RWPE1 (cell line): ENCODE results near the gene CCDC78.

Source experiments
- CTCF ChIA-PET: fragments of 350-600 bp; sonication (Branson Sonifier 250); formaldehyde crosslinking; extraction: SDS; loops from one replicate; lab custom pipeline; 2021; lab: Yijun Ruan, JAX
- POLR2A ChIA-PET: fragments of 400-600 bp; formaldehyde crosslinking; extraction: SDS; loops from one replicate; lab custom pipeline; 2020; ENCODE audit warnings: antibody characterized with exemption; ENCODE audit not compliant: low non-redundant PET; lab: Yijun Ruan, JAX
- DNase-seq: peaks from one replicate; pipeline ENCODE4 v3.0.0; 2012; ENCODE audit warnings: low spot score
- H3K27ac ChIP-seq: fragments of 450-650 bp; 2 replicates; pipeline ENCODE4 v1.5.1; 2017
- TF ChIP-seq, protein P1 (sequence below): fragments of 450-650 bp; conservative IDR thresholded peaks from 2 replicates; pipeline ENCODE4 v1.5.1; 2017; ENCODE audit warnings: low read depth, mild to moderate bottlenecking

CCDC78 gene

DNA sequence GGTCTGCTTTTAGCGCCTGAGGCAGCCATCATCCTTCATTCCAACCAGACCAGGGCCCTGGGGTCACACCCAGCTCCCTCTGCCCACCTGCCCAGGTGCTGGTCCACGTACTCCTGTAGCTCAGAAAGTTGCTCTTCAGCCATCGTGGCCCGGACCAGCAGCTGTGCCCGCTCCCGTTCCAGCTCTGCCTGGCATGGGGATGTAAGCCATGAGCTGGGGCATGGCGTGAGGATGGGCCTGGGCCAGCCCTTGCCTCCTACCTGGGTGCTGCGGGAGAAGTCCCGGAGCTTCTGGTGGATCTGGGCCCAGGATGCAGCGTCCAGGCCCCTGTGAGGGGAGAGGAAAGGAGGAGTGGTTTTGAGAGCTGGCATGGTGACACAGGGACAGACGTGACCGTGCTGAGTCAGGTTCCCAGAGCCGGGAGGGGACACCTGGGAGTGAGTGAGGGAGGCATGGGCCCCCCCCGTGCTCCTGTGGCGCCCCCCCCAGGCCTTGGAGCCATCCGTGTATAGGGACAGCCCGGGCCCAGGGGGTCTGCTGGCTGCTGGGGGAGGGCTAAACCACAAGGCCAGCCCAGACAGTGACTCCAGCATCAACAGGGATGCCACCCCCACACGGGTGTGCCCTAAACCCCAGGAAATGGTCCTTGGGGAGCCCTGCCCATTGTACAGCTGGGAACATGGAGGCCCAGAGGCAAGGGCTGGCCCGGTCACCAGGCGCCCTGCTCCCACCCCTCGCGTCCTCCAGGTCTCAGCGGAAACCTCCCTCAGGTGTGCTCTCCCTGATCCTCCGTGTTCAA is 3.2 kb downstream of the CCDC78 start:
- ChIA-PET POLR2A (interaction anchor here (0.6 to 2.3 kb wide), 2 partner anchors 28 to 52 kb away, joined by 3 to 8 read pairs; no protein-coding TSS in a partner anchor), CTCF (interaction anchor here (0.6 to 0.8 kb wide), 4 partner anchors 10 to 23 kb away, joined by 3 to 4 read pairs (median 3); partner anchors contain the start of gene CIAO3)
- TF ChIP-seq, protein P1, sequence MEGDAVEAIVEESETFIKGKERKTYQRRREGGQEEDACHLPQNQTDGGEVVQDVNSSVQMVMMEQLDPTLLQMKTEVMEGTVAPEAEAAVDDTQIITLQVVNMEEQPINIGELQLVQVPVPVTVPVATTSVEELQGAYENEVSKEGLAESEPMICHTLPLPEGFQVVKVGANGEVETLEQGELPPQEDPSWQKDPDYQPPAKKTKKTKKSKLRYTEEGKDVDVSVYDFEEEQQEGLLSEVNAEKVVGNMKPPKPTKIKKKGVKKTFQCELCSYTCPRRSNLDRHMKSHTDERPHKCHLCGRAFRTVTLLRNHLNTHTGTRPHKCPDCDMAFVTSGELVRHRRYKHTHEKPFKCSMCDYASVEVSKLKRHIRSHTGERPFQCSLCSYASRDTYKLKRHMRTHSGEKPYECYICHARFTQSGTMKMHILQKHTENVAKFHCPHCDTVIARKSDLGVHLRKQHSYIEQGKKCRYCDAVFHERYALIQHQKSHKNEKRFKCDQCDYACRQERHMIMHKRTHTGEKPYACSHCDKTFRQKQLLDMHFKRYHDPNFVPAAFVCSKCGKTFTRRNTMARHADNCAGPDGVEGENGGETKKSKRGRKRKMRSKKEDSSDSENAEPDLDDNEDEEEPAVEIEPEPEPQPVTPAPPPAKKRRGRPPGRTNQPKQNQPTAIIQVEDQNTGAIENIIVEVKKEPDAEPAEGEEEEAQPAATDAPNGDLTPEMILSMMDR, result no peak
- peak overlapping the region; percentile 95 for H3K27ac ChIP-seq
- DNase-seq, result no peak

DNA sequence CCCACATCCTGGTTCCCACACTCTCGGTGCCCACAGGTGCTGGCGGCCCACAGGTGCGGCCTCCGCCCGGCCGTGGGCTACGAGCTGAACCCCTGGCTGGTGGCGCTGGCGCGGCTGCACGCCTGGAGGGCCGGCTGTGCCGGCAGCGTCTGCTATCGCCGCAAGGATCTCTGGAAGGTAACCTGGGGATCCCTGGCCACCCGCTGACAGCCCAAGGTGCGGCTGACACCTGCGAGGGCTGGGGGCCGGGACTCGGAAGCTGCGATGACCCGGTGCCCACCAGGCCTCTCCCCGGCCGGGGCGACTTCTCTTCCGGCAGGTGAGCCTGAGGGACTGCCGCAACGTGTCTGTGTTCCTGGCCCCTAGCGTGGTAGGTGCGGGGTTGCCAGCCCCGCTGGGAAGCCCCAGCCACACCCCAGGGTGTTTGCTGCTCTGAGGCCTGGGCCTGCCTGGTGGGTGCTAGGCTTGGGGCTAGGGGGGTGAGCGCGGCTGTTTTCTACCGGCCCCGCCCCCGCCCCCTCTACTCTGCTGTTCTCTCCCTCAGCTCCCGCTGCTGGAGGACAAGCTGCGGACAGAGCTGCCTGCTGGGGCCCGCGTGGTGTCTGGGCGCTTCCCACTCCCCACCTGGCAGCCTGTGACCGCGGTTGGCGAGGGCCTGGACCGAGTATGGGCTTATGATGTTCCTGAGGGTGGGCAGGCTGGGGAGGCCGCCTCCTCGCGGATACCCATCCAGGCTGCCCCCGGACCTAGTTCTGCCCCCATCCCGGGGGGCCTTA is 4.3 kb downstream of the CCDC78 start:
- no peak for DNase-seq
- H3K27ac ChIP-seq, result peak overlapping the region; percentile 95
- TF ChIP-seq, protein P1, result no peak
- CTCF ChIA-PET, result interaction anchor here (0.6 to 1.1 kb wide), 5 partner anchors 9 to 63 kb away, joined by 3 to 5 read pairs (median 4); partner anchors contain the start of genes RHOT2 and WDR24
- POLR2A ChIA-PET, result interaction anchor here (1.3 to 2.3 kb wide), 2 partner anchors 9 to 26 kb away, joined by 3 to 8 read pairs; no protein-coding TSS in a partner anchor

DNA sequence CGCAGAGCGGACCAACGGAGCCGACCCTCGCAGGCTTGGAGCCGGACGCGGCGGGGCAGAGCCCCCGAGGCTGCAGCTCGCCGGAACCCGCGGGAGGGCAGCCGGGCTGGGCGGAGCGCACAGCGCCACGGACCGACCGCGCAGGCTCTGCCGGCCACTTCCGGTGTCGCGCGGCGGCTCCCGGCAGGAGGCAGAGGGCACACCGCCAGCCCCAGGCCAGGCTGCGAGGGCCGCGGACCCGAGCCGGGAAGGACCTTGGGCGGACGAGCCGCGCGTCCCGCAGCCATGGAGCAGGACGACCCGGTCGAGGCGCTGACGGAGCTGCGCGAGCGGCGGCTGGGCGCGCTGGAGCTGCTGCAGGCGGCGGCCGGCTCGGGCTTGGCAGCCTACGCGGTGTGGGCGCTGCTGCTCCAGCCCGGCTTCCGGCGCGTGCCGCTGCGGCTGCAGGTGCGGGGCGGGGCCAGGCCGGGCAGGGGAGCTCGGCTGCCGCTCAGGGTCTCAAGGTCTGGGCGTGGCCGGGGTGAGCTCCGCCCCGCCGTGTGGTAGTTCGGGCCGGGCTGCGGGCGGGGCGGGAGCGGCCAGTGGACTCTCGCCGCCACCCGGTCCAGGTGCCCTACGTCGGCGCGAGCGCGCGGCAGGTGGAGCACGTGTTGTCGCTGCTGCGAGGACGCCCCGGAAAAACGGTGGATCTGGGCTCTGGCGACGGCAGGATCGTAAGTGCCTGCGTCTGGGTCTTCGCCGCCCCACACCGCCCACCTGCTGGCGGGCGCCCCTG is 5.1 kb downstream of the CCDC78 start, which contains the start of gene ANTKMT:
ANTKMT (plus strand) TSS at position 157 of the 775 bp plus-strand sequence; CDS start at position 286, 129 bp downstream.
- peak within 1 kb of the TSS; percentile 95 for H3K27ac ChIP-seq
- POLR2A ChIA-PET, result interaction anchor here (1.3 to 2.3 kb wide), 2 partner anchors 8 to 26 kb away, joined by 3 to 8 read pairs; no protein-coding TSS in a partner anchor
- peak; percentile 77 for DNase-seq
- CTCF ChIA-PET, result interaction anchor here (0.5 to 1.3 kb wide), 7 partner anchors 9 to 63 kb away, joined by 3 to 4 read pairs (median 3); partner anchors contain the start of genes CIAO3 and WDR24
- TF ChIP-seq, protein P1, result 0 out of 2 replicates have a peak, but pooled peaks have one; percentile 1

DNA sequence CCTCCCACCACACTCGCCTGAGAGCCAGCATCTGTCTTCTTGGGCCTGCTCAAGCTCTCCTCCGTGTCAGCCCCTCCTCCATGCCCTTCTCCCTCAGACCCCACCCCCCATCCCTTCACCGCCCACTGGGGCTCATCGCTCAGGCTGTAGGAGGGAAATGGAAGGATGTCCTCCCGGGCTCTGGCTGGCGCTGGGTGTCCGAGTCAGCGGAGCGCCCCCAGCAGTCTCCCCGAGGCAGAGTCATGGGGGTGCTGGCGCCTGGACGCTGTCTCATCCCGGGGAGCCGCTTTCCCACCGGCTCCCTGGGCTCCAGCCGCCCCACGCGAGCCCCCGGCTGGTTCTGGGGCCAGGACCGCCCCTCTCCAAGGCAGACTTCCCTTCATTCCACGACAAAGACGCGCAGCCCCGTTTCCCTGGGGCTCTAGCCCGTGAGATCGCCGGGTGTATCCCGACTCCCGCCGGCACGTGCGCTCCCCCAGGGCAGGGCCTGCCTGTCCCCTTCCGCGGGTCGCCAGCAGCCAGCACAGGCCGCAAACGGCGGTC is 5.7 kb downstream of the CCDC78 start:
- POLR2A ChIA-PET, result interaction anchor here (1.3 kb wide), 1 partner anchor 8 kb away, joined by 3 read pairs; no protein-coding TSS in a partner anchor
- TF ChIP-seq, protein P1, result peak; percentile 14; the same call in 1 of the 2 replicates
- CTCF ChIA-PET, result interaction anchor here (0.5 to 1.3 kb wide), 5 partner anchors 8 to 27 kb away, joined by 3 read pairs; partner anchors contain the start of gene CIAO3
- DNase-seq, result no peak
- H3K27ac ChIP-seq, result peak overlapping the region; percentile 95

DNA sequence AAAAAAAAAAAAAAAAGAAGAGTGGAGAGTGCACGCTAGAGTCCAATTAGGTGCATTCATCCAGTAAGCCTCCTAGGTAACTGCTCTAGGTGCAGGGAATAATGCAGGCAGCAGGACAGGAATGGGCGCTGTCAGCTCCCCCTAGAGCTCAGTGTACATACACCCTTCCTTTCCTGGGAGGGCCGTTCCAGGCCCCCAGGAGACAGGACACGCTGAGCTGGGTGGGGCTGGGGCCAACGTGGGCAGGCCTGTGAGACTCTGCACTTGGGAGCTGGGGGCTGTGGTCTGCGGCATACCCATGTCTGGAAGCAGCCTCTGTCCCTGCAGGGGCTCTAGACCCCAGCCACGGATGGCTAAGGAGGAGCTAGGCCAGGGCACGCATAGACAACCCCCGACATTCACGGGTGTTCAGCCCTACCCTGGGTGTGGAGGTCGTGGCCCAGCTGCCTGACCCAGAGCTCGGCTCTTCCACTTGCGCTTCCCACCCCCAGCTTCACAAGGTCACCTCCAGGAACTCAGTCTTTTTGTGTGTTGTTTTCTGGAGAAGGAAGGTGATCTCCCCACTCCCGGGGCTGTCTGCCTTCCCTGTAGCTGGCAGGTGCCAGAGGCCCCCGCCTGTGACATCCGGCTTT is 6.3 kb downstream of the CCDC78 start:
- H3K27ac ChIP-seq, result peak overlapping the region; percentile 95
- POLR2A ChIA-PET, result interaction anchor here (0.6 to 0.7 kb wide), 3 partner anchors 52 to 644 kb away, joined by 3 to 8 read pairs (median 3); no protein-coding TSS in a partner anchor
- DNase-seq, result no peak
- TF ChIP-seq, protein P1, result peak; percentile 45
- CTCF ChIA-PET, result interaction anchor here (0.6 to 1.3 kb wide), 5 partner anchors 21 to 138 kb away, joined by 3 to 4 read pairs (median 3); partner anchors contain the start of gene CIAO3
